HG02970 (cell line): ENCODE results near the gene HPCAL4.

Experiments used
- ATAC-seq: cut with Tn5 transposase; IDR thresholded peaks from one replicate; pipeline ENCODE4 v1.9.1; 2021; ENCODE audit warnings: mild to moderate bottlenecking, moderate library complexity, moderate number of reproducible peaks; ENCODE audit not compliant: unreplicated experiment, low FRiP score

Gene HPCAL4

GRCh38 chr1:39704757-39705156 is 13.5 kb upstream of the HPCAL4 start:
- ATAC-seq: no peak

- no peak for ATAC-seq
These were observed 9.8 kb upstream of the HPCAL4 start for GRCh38 chr1:39701049-39701439.

DNA sequence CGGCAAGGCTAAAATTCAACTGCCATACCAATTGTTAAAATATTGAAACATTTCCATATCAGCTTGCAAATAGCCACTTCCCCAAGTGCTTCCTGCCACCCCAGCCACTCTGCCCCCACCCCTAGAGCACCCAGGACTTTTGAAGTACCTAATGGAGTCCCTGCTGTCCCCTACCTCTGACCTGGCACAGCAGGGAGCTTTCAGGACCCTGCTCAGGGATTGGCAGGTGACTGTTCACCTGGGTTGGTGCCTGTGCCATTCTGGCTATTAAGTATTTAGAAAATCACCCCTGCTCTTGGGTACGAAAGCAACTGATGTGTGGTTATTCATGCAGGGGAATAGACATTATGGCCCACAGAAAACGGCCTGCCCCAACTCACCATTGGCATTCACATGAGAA is 9.1 kb upstream of the HPCAL4 start:
- no peak for ATAC-seq

- ATAC-seq: no peak
These were observed 8.2 kb upstream of the HPCAL4 start for GRCh38 chr1:39699419-39699818.

DNA sequence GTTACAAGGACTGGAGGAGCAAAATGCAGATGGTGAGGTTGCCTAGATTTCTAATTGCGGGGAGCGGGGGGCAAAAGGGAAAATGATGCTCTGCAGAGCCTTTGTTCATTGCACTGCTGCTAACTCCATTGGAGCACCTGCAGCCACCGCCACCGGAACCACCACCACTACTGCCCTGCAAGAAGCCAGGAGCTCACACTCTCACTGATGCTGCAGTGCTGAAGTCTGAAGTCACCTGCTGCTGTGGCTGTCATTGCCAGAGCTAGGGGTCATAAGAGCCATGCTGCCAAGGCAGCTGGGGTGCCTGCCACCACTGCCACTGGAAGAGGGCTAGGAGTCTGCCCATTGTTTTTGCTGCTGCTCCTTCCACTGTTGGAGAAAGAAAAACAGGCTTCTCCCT is 7.3 kb upstream of the HPCAL4 start:
- ATAC-seq: no peak

- ATAC-seq: no peak
These were observed 5.2 kb upstream of the HPCAL4 start for GRCh38 chr1:39696448-39696847.

- no peak for ATAC-seq
These were observed 3.8 kb upstream of the HPCAL4 start for GRCh38 chr1:39695016-39695415.

DNA sequence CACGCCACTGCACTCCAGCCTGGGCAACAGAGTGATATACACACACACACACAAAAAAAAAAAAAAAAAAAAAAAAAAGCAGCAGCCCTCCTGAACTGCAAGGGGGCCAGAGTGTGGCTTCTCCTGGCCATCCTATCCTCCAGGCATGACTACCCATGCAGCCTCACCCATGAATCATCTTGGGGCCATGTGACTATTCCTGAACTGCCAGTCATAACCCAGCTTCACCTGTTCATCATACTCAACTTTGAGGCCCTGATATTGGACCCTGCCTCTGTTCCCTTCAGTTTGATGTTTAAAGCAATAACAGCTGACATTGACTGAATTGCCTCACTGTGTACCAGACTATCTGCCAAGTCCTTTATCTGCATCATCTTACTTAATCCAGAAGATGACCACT is 2.8 kb upstream of the HPCAL4 start:
- no peak for ATAC-seq

DNA sequence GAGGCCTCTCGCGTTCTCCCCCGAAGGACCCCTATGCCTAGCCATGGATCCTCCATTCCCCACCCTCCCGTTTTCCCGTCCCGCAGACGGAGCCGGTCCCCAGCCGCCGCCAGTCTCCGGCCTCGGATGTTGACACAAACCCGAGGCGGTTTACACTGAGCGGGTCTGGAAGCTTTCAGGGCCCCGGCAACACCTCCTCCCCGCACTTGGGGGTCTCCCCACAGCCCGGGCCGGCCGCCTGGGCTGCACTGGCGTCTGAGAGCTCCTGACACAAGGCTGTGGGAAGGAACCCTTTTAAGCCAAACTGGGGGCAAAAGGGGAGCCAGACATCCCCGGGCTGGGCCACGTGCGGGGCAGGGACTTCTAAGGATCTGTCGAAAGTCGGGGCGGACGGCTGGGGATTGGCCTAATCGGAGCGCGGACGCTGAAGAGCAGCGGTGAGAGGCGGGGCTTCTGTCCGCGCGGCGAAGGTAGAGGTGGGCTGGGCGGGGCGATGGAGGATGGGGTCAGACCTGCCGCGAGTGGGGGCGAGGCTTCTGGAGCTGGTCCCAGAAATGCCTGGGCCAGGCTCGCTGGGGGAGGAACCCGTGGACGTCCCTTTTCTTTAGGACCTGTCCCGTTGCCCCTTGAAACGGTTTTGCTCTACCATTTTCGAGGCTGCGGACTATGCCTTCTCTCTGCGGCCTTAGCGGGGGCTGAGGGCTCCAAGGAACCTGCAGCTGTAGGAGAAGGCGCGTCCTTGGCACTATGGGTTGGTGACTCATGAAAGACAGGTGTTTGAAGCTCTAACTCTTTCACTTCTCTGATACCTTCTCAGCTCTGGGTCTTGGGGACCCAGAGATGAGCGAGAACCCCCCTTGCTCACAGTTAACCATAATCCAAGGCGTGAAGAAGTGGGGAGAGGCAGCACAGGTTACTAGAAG is 1.2 kb upstream of the HPCAL4 start:
- no peak for ATAC-seq

DNA sequence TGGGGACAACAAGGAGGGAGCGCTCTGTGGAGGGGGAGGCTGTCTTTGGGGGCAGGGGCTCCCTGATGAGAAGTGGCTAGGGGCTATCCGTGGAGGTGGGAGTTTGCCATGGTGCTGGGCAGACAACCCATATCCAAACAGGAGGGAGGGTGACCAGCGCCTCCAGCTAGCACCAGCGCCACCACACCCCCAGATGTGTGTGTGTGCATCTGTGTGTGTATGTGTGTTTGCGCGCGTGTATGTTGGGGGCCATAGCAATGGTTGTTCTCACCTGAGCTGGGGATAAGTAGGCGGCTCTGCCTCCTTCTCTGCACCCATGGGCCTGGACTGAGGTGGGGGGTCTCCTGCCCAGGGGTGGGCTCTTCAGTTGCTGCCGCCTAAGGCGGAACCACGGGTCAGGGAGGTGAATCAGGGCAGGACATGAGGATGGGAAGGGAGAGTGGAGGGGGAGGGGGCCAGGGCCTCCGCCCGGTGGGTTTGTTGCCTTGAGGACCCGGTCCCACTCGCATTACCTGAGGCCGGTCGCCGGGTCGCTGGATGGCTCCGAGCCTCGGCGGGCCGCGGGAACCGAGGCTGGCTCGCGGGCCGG is 345 bp downstream of the HPCAL4 start:
- no peak for ATAC-seq

GRCh38 chr1:39690225-39690624 is 1.0 kb downstream of the HPCAL4 start:
- ATAC-seq: no peak

DNA sequence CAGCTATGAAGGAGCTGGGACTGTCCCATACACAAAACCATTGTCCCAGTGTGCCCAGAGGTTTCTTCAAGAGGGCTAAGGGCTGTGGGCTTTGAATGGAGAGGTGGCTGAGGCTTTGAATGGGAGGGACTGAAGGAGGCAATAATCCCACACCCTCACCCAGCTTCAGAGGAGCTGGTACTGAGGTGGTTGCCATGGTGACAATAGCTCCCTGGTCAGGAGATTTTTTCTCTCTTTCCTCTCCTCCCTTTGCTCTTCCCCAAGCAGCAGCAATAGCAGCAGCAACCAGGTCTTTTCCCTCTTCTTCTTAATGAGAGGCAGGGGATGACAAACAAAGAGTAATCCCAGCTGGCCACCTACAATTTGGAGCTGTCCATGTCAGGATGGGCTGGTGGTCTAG is 1.6 kb downstream of the HPCAL4 start:
- ATAC-seq: no peak

GRCh38 chr1:39689214-39689613 is 2.0 kb downstream of the HPCAL4 start:
- no peak for ATAC-seq

GRCh38 chr1:39688706-39689105 is 2.5 kb downstream of the HPCAL4 start:
- no peak for ATAC-seq

DNA sequence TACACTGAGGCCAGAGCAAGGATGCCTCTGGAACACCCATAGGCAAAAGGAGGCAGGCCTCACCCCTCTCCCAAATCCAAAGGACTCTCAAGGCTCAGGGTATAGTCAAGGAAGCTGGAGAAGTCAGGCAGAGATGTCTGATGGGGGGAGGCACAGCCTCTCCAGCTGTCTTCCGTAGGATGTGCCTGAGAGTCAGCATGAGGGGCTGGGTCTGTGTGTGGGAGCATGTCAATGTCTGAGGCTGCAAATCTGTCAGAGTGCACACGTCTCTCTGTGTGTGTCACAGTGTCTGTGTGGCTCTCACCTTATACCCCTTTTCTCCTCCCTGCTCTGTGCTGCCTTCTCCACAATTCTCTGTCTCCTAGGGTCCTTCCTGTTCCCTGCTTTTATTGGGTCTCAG is 4.0 kb downstream of the HPCAL4 start:
- ATAC-seq: no peak

DNA sequence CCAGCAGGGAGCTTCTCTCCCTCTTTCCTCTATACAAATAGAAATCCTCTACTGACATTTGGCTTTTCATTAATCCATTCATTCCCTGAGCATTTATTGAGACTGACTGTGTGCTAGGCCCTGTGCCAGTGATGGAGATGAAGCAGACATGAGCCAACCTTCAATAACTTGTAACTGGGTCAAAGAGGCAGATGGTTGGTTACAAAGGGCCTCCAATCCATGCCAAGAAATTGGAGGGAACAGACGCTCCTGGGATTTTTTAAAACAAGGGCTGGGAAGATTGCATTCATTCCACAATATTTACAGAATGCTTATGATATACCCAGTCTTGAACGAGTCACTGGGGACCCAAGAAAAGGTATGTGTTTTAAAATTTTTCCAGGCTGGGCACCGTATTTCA is 6.2 kb downstream of the HPCAL4 start:
- no peak for ATAC-seq

GRCh38 chr1:39684313-39684664 is 6.9 kb downstream of the HPCAL4 start:
- no peak for ATAC-seq

- no peak for ATAC-seq
These were observed 7.5 kb downstream of the HPCAL4 start for GRCh38 chr1:39683591-39684312.

GRCh38 chr1:39681999-39682398 is 9.2 kb downstream of the HPCAL4 start:
- ATAC-seq: no peak

DNA sequence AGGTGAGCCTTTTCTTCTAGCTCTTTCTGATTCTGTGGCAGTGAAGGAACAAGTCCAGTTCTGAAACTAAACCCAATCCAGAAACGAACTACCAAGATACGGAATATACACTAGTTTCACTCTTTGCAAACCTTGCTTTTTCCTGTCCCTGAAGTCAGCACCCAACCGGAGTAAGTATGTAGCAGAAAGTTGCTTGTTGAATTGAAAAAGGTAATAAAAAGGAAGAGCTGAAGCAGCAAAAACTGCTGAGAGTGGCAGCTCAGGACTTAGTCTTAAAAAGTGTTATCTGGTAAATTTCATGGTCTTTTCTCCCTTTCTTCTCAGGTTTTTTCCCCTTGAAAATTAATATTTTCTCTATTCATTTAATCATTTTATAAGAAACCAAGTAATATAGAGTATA is 9.9 kb downstream of the HPCAL4 start:
- no peak for ATAC-seq

- no peak for ATAC-seq
These were observed 10.5 kb downstream of the HPCAL4 start for GRCh38 chr1:39680751-39681150.

DNA sequence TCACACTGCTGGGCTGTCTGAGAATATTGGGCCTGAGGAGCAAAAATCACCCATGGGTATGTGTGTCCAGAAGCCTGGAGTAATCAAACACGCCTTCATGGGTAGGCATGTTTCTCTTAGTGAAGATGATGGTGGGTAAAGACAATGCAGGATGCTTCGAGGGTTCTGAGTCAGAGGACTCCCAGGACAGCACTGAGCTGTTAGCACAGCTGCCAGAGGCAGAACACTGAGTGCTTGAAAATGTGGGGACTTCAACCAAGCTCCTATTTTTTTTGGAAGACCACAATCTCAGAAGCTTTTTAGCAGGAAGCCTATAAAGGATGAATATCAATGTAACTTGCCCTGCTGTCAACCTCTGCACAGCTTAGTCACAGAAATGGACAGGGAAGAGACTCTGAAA is 11.4 kb downstream of the HPCAL4 start:
- no peak for ATAC-seq
